ENCODE results near the gene ADAM12.

DNA sequence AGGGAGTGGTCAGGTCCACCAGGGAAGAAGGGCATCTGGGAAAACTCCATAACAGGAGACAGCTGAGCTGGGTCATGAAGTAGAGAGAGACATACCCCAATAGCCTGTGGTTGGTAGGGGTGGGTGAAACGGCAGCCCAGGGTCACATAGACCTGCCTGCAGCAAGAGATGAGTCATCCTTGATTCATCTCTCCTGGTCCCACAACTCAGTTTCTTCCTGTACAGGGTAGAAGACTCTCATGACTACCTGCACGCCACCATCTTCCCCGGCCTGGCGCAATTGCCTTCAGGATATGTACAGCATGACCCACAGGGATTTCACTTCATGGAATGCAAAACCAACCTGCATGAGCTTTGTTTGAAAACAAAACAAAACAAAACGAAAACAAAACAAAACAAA, 45.1 kb upstream of the ADAM12 start:
- no peak for TF ChIP-seq CTCF (IDR thresholded peaks at IDR 0.05; ENCODE audit: low read depth, low read length, poor library complexity, severe bottlenecking)
- no peak for TF ChIP-seq EZH2phosphoT487 (IDR thresholded peaks at IDR 0.05; ENCODE audit: borderline replicate concordance, low read length)

Data from DOHH2 (cell line).